ENCODE results near the gene ZNF619.

Gene ZNF619

GRCh38 chr3:40465456-40465855, 11.5 kb upstream of the ZNF619 start:
- DNase-seq = no peak

- DNase-seq = no peak
Observed at GRCh38 chr3:40468018-40468417, 8.9 kb upstream of the ZNF619 start.

- DNase-seq = no peak
Observed at GRCh38 chr3:40470701-40471100, 6.2 kb upstream of the ZNF619 start.

GRCh38 chr3:40477666-40478065, 744 bp downstream of the ZNF619 start:
- peak; percentile 6 for DNase-seq

GRCh38 chr3:40487172-40487571, 10.2 kb downstream of the ZNF619 start:
- no peak for DNase-seq

- no peak for DNase-seq
Observed at GRCh38 chr3:40490916-40491315, 14.0 kb downstream of the ZNF619 start.

DNA sequence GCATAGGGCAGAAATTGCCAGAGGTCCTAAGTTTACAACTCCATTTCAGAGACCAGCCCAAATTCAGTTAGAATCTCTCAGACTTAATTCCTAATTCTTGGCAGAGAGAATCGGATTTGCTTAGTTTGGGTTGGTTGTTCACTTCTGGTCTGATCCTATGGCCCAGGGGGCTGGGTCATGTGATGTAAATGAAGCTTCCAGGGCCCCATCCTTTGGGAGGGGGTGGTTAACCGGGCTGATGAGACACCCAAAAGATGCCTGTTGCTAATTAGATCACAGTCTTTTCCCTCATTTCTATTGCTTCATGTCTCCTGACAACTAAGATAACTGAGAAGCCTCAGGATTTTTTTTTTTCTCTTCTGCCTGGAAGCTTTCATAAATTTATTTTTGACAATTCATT, 17.8 kb downstream of the ZNF619 start:
- no peak for DNase-seq

GRCh38 chr3:40497288-40497687, 20.4 kb downstream of the ZNF619 start:
- DNase-seq = no peak

DNA sequence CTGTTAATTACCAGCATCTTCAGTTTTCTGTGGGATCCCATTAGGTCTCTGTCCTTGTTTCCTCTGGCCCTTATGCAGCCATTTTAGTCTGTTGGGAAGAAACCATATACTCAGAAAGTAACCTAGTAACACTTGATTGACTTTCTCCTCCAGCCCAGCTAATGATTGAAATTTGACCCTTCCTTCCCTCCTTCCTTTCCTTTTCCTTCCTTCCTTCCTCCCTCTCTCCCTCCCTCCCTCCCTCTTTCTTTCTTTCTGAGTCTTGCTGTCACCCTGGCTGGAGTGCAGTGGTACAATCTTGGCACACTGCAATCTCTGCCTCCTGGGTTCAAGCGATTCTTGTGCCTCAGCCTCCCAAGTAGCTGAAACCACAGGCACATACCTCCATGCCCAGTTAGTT, 23.0 kb downstream of the ZNF619 start:
- DNase-seq = no peak

DNA sequence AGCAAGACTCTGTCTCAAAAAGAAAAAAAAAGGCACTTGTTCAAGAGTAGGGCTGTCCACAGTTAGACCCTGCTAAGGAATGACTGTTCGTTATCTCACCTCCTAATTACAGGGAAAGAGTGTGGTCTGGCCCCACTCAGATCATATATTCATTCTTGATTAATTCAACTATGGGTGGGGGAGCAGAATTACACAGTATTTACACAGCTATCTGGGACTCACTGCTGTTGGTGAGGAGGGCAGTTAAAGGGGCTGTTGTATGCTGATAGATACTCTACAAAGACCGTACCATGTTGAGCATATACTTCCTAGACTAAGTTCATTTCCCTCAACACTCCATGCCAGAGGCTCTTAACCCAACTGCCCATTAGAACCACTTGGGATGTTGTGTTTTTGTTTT, 25.1 kb downstream of the ZNF619 start:
- DNase-seq = no peak

- DNase-seq = peak; percentile 97
Observed at GRCh38 chr3:40504636-40505430, 27.9 kb downstream of the ZNF619 start.

DNA sequence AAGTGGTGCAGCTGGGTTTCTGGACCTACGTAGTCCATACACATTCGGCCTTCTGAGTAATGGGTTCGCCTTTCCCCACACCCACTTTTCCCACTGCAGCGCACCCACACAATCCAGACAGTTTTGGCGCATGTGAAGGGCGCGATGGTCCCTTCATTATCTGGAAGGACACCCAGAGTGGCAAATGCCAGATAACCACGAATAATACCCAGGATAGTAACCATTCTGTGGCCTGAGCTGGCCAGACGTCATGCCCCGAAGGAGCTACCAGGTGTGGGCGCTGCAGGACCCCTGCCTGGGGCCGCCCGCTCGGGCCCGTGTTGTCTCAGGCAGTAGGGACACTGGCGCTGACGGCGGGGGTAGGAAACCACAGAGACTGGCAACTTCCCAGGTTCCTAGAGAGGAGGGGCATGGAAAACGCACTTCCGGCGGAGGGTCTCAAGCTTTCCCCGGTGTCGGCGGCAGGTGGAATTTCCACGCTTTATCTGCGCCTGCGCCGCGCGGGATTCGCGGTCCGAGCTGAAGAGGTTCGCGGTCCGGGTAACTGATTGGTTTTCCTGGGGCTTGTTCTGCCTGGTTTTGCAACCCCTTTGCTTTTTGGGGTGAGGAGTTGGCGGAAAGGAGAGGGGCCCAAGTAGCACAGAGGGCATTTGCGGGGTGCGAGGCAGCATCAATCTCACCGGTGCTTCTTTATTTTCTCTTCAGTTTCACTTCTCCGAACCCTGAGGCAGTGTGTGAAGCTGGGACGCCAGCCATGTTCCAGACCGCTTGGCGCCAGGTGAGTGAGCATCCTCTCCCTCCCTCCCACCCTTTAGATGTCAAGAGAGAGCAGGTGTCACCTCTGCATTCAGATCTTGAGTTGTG, 28.9 kb downstream of the ZNF619 start, which contains the start of gene ZNF620:
Gene ZNF620 (plus strand): TSS at position 441 of the 864 bp plus-strand sequence. CDS start 314 bp downstream, at position 755.
- peak; percentile 57 for DNase-seq

DNA sequence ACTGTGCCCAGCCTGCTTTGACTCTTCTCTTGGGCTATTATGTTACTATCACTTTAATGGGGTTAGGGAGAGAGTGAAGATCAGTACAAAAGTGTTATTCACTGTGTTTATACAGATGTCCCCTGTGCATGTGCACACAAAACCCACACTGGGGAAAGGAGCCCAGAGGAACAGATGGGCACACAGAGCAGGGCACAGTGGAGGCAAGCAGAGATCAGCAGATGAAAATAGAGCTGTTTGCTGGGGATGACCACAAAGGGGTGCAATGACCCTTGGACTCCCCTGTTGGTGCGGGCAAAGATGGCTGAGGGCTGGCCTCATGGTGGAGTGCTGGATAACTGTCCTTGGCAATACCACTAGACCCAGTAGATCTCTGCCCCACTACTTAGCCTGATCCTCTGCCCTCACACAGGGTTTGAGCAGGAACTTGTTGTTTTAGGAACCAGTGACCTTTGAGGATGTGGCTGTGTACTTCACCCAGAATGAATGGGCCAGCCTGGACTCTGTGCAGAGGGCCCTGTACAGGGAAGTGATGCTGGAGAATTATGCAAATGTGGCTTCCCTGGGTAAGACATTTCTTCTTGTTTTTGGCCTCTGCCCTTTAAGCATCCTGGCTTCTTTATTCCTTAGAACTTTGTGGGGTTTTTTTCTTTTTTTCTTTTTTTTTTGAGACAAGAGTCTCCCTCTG, 34.3 kb downstream of the ZNF619 start:
- no peak for DNase-seq

DNA sequence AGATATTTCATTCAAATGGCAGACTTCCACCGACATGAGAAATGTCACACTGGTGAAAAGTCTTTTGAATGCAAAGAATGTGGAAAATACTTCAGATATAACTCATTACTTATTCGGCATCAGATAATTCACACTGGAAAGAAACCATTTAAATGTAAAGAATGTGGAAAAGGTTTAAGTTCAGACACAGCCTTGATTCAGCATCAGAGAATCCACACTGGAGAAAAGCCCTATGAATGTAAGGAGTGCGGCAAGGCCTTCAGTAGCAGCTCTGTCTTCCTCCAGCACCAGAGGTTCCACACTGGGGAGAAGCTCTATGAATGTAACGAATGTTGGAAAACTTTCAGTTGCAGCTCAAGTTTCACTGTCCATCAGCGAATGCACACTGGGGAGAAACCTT, 39.3 kb downstream of the ZNF619 start:
- peak; percentile 89 for DNase-seq

GRCh38 chr3:40518067-40518466, 41.1 kb downstream of the ZNF619 start:
- no peak for DNase-seq

DNA sequence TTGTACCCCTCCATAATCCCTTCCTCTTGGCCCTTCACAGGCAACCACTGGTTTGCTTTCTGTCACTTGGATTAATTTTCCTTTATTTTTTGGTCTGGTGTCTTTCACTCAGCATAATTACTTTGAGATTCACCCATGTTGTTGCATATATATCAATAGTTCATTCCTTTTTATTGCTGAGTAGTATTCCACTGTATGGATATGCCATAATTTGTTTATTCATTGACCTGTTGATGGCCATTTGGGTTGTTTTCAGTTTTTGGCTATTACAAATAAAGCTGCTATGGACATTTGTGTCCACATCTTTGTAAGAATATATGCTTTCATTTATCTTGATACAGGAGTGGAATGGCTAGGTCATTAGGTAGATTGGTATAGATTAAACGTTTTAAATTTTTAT, 41.9 kb downstream of the ZNF619 start:
- DNase-seq = no peak

GRCh38 chr3:40521254-40521653, 44.3 kb downstream of the ZNF619 start:
- no peak for DNase-seq

GRCh38 chr3:40523781-40524180, 46.9 kb downstream of the ZNF619 start:
- no peak for DNase-seq

DNA sequence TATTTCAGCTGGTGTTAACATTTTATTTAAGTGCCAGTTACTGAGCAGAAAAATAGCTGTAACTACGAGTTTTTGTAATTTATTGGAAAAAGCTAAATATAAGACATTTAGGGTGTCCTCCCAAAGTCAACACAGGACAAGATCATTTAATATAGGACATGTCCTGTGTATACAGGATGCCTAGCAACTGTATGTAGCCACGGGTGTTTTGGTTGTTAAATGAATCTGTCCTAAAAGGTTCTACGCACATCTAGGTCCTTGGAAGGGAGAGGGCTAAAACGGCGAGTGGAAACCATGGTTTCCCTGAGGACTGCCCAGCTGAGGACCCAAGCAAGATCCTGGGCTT, 47.3 kb downstream of the ZNF619 start:
- DNase-seq = no peak

DNA sequence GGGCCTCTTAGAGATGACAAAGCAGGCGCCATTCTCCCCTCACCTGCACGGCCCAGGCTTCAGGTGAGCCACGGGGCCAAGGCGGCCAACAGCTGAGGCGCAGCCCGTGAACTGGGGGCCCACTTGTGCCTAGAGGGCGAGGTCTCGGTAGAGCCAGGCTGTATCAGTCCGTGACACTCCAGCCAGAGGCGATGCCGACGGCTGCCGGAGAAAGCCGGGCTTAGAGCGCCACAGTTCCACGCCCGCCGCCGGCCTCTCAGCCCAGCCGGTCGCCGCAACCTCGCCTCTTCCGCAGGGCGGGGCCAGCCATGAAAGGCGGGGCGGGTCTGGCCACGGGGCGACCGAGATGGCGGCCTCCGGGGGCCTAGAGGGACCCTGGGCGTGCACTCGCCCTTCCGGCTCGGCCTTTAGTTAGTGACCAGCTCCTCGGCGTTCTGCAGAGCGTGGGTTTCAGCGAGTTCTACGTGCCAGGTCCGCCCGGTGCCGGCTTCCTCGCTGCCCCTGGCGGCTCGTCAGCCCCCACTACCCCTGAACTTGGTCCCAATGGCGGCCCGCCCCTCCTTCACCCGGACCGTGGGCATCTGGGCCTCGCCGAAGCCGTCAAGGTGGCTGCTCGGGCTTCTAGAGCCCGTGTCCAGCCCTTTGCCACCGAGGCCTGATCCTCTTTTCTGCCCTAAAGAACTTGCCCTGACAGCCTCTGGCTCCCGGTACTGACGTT, 47.8 kb downstream of the ZNF619 start, which contains the start of gene ZNF621:
Gene ZNF621 (plus strand): TSS at position 393 of the 718 bp plus-strand sequence. CDS start 881 bp downstream, outside the sequence.
- peak; percentile 87 for DNase-seq

DNA sequence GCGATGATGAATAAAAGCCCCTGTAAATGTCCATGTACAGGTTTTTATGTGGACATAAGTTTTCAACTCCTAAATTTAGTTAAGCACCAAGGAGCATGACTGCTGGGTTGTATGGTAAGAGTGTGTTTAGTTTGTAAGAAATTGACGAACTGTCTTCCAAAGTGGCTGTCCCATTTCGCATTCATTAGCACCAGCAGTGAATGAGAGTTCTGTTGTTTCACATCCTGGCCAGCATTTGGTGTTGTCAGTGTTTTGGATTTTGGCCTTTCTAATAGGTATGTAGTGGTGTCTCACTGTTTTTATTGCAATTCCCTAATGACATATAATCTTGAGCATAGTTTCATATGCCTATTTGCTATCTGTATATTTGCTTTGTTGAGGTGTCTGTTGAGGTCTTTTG, 51.5 kb downstream of the ZNF619 start:
- no peak for DNase-seq

GRCh38 chr3:40532252-40532651, 55.3 kb downstream of the ZNF619 start:
- peak; percentile 10 for DNase-seq
